ENCODE data around the gene ISCU.

DNA sequence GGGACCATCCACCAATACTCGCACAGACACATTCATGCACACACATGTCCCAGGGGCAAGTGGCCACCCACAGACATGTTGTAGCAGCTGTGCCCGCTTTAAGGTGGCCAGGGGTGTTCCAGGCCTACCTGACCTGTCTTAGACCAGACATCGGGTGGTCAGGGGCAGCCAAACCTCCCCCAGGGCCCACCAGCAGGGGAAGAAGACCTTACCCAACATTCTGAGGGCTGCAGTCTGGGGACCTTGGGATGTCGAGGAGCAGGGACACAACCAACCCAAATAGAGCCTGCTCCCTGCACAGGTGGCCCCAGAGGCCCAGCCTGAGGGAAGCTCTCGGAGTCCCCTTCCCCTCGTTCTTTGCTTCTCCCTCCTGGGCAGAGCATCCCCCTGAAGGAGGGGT is 37.1 kb downstream of the ISCU start:
- TF ChIP-seq POLR2AphosphoS5 (IDR thresholded peaks at IDR 0.05; ENCODE audit: borderline replicate concordance, low read depth, low read length) (no peak), EZH2 (IDR thresholded peaks at IDR 0.05) (no peak)

Measured in SK-N-MC (cell line).